HEK293T (cell line): ENCODE data around the gene PTDSS2.

Source experiments
- ARNT ChIP-seq: fragments of 450-650 bp; IDR thresholded peaks from 2 replicates; pipeline ENCODE4 v1.6.1; 2017; ENCODE audit warnings: mild to moderate bottlenecking
- BHLHE40 ChIP-seq: fragments of 450-650 bp; IDR thresholded peaks from 2 replicates; pipeline ENCODE4 v1.6.1; 2016; ENCODE audit warnings: mild to moderate bottlenecking, moderate library complexity, borderline replicate concordance
- ELF4 ChIP-seq: fragments of 450-650 bp; IDR thresholded peaks from 2 replicates; pipeline ENCODE4 v1.6.1; 2017; ENCODE audit warnings: antibody characterized with exemption
- L3MBTL2 ChIP-seq: fragments of 450-650 bp; conservative IDR thresholded peaks from 2 replicates; pipeline ENCODE4 v1.6.1; 2016; ENCODE audit warnings: mild to moderate bottlenecking
- NFRKB ChIP-seq: fragments of 450-650 bp; IDR thresholded peaks from 2 replicates; pipeline ENCODE4 v1.6.1; 2016; ENCODE audit warnings: mild to moderate bottlenecking, moderate library complexity
- SP1 ChIP-seq: fragments of 450-650 bp; IDR thresholded peaks from 2 replicates; pipeline ENCODE4 v1.6.1; 2017
- ZNF384 ChIP-seq: fragments of 450-650 bp; IDR thresholded peaks from 2 replicates; pipeline ENCODE4 v1.6.1; 2016

DNA sequence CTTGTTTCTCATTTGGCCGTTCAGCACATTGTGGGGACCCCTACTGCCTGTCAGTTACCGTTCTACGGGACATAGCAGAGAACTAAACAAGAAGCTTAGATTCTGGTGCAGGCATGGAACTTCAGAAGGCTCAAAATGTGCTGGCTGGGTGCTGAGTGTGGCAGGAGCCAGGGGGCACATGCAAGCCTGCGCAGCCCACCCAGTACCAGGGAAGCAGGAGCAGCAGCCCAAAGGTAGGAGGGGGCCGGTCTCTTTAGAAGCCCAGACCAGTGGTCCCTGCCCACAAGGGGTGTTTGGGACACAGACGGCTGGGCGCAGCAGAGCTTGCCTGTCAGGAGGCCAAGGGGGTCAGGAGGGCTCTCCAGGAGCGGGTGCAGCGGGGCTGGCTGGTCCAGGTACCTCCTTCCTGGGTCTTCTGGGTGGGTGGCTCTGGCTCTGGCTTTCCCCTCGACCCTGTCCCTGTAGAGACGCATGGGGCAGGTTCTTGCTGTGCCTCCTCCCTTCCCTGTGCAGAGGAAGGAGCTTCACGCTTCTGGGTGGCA is 2.2 kb downstream of the PTDSS2 start:
- TF ChIP-seq ZNF384: no peak
- no peak for TF ChIP-seq SP1
- no peak for TF ChIP-seq BHLHE40
- no peak for TF ChIP-seq L3MBTL2
- TF ChIP-seq NFRKB: no peak
- TF ChIP-seq ELF4: no peak
- TF ChIP-seq ARNT: no peak
